Neural progenitor cell (in vitro differentiated cells): ENCODE data around the gene MKX. TPM values are rescaled to one million over a fixed set of nuclear protein-coding genes. Genes with fewer than 3 reads are reported as not detected.

Source experiments
- DNase-seq: peaks from one replicate; pipeline ENCODE4 v3.0.0-alpha.2; 2016; ENCODE audit warnings: low spot score
- H2AFZ ChIP-seq: fragments of 200-600 bp; sonication (generic); replicated peaks from 2 replicates; pipeline ENCODE4 v1.6.1; 2016; ENCODE audit warnings: antibody characterized with exemption
- H3F3A ChIP-seq: fragments of 200-600 bp; sonication (generic); 2 replicates; pipeline ENCODE4 v1.6.1; 2016; ENCODE audit warnings: antibody characterized with exemption, low read depth
- H3K27ac ChIP-seq: fragments of 200-600 bp; sonication (generic); 2 replicates; pipeline ENCODE4 v1.5.1; 2016; ENCODE audit warnings: mild to moderate bottlenecking
- H3K27me3 ChIP-seq: fragments of 200-600 bp; sonication (generic); 2 replicates; pipeline ENCODE4 v1.6.1; 2016; ENCODE audit warnings: mild to moderate bottlenecking, moderate library complexity
- H3K36me3 ChIP-seq: fragments of 200-600 bp; sonication (generic); 2 replicates; pipeline ENCODE4 v1.5.1; 2016
- H3K4me1 ChIP-seq: fragments of 200-600 bp; sonication (generic); 2 replicates; pipeline ENCODE4 v1.6.1; 2016; ENCODE audit warnings: mixed run types
- H3K4me2 ChIP-seq: fragments of 200-600 bp; sonication (generic); 2 replicates; pipeline ENCODE4 v1.6.1; 2016
- H3K4me3 ChIP-seq: fragments of 200-600 bp; sonication (generic); 2 replicates; pipeline ENCODE4 v1.5.1; 2016
- H3K79me2 ChIP-seq: fragments of 200-600 bp; sonication (generic); 2 replicates; pipeline ENCODE4 v1.6.1; 2016; ENCODE audit warnings: low read depth
- H3K9ac ChIP-seq: fragments of 200-600 bp; sonication (generic); 2 replicates; pipeline ENCODE4 v1.6.1; 2016
- H3K9me3 ChIP-seq: fragments of 200-600 bp; sonication (generic); 2 replicates; pipeline ENCODE4 v1.5.1; 2016; ENCODE audit warnings: low read depth
- H4K20me1 ChIP-seq: fragments of 200-600 bp; sonication (generic); 2 replicates; pipeline ENCODE4 v1.6.1; 2016; ENCODE audit warnings: low read depth
- H3K27ac Mint-ChIP-seq: 3 replicates; pipeline ENCODE4 v1.8.0; 2021; ENCODE audit warnings: mixed read lengths
- H3K27me3 Mint-ChIP-seq: 2 replicates; pipeline ENCODE4 v1.8.0; 2022; ENCODE audit warnings: low read depth, mild to moderate bottlenecking, inconsistent platforms, moderate library complexity, mixed read lengths; ENCODE audit not compliant: insufficient read depth
- H3K36me3 Mint-ChIP-seq: 3 replicates; pipeline ENCODE4 v1.8.0; 2021; ENCODE audit warnings: mixed read lengths
- H3K4me1 Mint-ChIP-seq: 3 replicates; pipeline ENCODE4 v1.8.0; 2021; ENCODE audit warnings: mixed read lengths
- H3K4me3 Mint-ChIP-seq: 3 replicates; pipeline ENCODE4 v1.8.0; 2021; ENCODE audit warnings: mild to moderate bottlenecking, moderate library complexity, mixed read lengths
- H3K9me3 Mint-ChIP-seq: 3 replicates; pipeline ENCODE4 v1.8.0; 2020; ENCODE audit warnings: mixed read lengths
- EZH2 ChIP-seq: fragments of 200-600 bp; sonication (generic); IDR thresholded peaks from 2 replicates; pipeline ENCODE4 v1.6.1; 2017; ENCODE audit warnings: antibody characterized with exemption, mild to moderate bottlenecking, moderate library complexity
- EZH2phosphoT487 ChIP-seq: fragments of 200-600 bp; sonication (generic); IDR thresholded peaks from 2 replicates; pipeline ENCODE4 v1.6.1; 2017; ENCODE audit warnings: antibody characterized with exemption
- total RNA-seq: library from RNA; depleted of rRNA; stranded (reverse); fragments of >200 nt; gene quantifications from 2 replicates; pipeline ENCODE4 v1.2.3, GENCODE V29; 2015; ENCODE audit warnings: low replicate concordance
- TF ChIP-seq, protein P1 (sequence below): fragments of 200-600 bp; sonication (generic); IDR thresholded peaks from 2 replicates; pipeline ENCODE4 v1.5.1; 2017; ENCODE audit warnings: antibody characterized with exemption, mild to moderate bottlenecking

Gene MKX
- total RNA-seq, 1 donor from 2014 or later = not detected

DNA sequence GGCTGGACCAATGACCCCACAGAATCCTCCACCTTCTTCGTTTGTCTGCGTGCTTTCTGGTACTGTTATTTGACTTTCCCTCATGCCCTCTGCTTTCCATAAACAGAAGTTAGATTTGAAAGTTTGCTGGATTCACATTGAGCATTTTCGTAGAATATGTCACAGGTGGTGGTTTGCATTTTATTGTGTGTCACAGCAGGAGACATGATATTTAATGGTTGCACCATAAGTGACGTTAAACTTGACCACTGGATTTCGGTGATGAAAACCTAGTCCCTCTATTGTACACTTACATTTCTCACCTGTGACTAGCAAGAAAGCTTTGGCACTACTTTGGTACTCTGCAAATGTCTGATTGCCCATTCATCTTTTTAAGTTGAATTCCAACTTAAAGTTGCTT is 15.2 kb upstream of the MKX start:
- Histone ChIP-seq H3K4me2 (no peak overlapping the region), H4K20me1 (no peaks in the 10 kb centered on the region), H3K4me1 (no peaks in the 10 kb centered on the region), H3K27me3 (no peaks in the 10 kb centered on the region), H3K4me3 (no peak overlapping the region), H2AFZ (no peak overlapping the region), H3K79me2 (no peaks in the 10 kb centered on the region), H3K36me3 (no peaks in the 10 kb centered on the region), H3F3A (no peaks in the 10 kb centered on the region), H3K9me3 (no peaks in the 10 kb centered on the region), H3K9ac (no peak overlapping the region), H3K27ac (no peak overlapping the region)
- Mint-ChIP-seq H3K9me3 (no peaks in the 10 kb centered on the region), H3K4me3 (no peak overlapping the region), H3K4me1 (peaks cover 6% of the 10 kb centered on the region), H3K27ac (no peak overlapping the region), H3K36me3 (no peaks in the 10 kb centered on the region), H3K27me3 (no peaks in the 10 kb centered on the region)
- DNase-seq = no peak
- TF ChIP-seq, protein P1, sequence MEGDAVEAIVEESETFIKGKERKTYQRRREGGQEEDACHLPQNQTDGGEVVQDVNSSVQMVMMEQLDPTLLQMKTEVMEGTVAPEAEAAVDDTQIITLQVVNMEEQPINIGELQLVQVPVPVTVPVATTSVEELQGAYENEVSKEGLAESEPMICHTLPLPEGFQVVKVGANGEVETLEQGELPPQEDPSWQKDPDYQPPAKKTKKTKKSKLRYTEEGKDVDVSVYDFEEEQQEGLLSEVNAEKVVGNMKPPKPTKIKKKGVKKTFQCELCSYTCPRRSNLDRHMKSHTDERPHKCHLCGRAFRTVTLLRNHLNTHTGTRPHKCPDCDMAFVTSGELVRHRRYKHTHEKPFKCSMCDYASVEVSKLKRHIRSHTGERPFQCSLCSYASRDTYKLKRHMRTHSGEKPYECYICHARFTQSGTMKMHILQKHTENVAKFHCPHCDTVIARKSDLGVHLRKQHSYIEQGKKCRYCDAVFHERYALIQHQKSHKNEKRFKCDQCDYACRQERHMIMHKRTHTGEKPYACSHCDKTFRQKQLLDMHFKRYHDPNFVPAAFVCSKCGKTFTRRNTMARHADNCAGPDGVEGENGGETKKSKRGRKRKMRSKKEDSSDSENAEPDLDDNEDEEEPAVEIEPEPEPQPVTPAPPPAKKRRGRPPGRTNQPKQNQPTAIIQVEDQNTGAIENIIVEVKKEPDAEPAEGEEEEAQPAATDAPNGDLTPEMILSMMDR = no peak
- TF ChIP-seq EZH2phosphoT487 = no peak
- no peak for TF ChIP-seq EZH2

DNA sequence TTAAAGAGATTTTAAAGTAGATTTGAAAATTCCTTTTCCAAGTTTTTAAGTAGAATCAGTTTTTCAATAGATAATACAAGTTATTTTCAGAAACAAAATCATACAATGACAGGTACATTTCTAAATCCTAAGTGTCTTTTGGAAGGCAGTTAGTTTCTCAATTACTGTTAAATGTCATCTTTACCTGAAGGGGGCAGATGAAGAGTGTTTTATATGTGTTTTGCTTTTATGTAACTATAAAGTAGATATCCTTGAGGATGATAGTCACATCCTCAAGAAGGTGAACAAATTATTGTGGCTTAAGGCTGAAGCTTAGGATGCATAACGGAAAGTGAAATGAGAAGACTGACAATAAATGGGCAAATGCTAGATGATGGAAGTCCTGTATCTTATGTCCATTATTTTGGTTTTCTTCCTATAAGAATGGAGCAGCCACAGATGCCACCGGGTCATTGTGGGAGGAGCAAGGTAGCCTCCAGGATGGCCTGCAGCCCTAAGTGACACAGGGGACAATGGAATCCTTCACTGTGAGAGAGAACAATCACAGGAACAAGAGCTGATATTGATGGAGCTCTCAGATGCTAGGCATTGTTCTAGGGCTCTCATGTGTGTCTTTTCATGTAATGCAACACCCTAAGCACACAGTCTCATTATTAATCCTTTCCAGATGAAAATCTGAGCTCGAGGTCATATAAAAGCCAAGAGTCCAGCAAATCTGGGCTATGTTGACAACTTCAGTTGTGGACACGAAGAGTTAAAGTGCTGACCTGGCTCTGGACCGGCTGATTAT is 14.1 kb upstream of the MKX start:
- Histone ChIP-seq H3K4me2 (no peak overlapping the region), H3K36me3 (no peaks in the 10 kb centered on the region), H3K9me3 (no peaks in the 10 kb centered on the region), H3K9ac (no peak overlapping the region), H3K27me3 (peaks cover 11% of the 10 kb centered on the region), H3K4me1 (no peaks in the 10 kb centered on the region), H3K79me2 (no peaks in the 10 kb centered on the region), H3K27ac (no peak overlapping the region), H2AFZ (no peak overlapping the region), H3F3A (no peaks in the 10 kb centered on the region), H3K4me3 (no peak overlapping the region), H4K20me1 (no peaks in the 10 kb centered on the region)
- peaks cover 6% of the 10 kb centered on the region for H3K4me1 Mint-ChIP-seq
- no peaks in the 10 kb centered on the region for H3K9me3 Mint-ChIP-seq
- no peaks in the 10 kb centered on the region for H3K27me3 Mint-ChIP-seq
- peak; percentile 50 for DNase-seq
- TF ChIP-seq EZH2 = no peak
- TF ChIP-seq, protein P1 = no peak
- TF ChIP-seq EZH2phosphoT487 = no peak
- no peak overlapping the region for H3K27ac Mint-ChIP-seq
- no peaks in the 10 kb centered on the region for H3K36me3 Mint-ChIP-seq
- no peak overlapping the region for H3K4me3 Mint-ChIP-seq

DNA sequence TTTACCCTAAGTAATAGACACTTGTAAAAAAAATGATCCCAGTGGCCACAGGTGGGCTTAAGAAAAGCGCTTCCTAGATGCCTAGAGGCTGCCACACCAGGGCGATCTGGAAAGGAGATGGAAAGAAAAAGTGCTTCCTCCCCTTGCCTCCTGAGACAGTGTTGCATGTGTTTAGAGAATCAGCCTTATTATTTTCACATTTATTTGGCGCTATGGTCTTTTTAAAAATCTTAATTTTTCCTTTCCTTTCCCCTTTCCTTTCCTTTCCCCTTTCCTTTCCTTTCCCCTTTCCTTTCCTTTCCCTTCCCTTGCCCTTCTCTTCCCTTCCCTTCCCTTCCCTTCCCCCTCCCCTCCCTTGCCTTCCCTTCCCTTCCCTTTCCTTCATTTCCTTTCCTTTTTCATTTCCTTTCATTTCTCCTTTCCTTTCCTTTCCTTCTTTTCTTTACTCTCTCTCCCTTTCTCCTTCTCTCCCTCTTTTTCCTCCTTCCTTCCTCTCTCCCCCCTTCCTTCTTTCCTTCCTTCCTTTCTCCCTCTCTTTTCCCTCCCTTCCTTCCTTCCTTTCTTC is 7.1 kb upstream of the MKX start:
- Histone ChIP-seq H3K27me3 (peaks cover 80% of the 10 kb centered on the region), H3K27ac (no peak overlapping the region), H3K79me2 (no peaks in the 10 kb centered on the region), H3K4me3 (no peak overlapping the region), H3K4me2 (no peak overlapping the region), H3K9ac (no peak overlapping the region), H4K20me1 (peaks cover 8% of the 10 kb centered on the region), H3K4me1 (no peaks in the 10 kb centered on the region), H3K36me3 (no peaks in the 10 kb centered on the region), H3K9me3 (no peaks in the 10 kb centered on the region), H3F3A (no peaks in the 10 kb centered on the region), H2AFZ (no peak overlapping the region)
- Mint-ChIP-seq H3K4me1 (no peaks in the 10 kb centered on the region), H3K4me3 (no peak overlapping the region), H3K27me3 (peaks cover 24% of the 10 kb centered on the region), H3K27ac (no peak overlapping the region), H3K9me3 (no peaks in the 10 kb centered on the region), H3K36me3 (no peaks in the 10 kb centered on the region)
- no peak for TF ChIP-seq EZH2phosphoT487
- TF ChIP-seq EZH2 = no peak
- TF ChIP-seq, protein P1 = no peak
- no peak for DNase-seq
